A673 (cell line): ENCODE data around the gene RABGAP1L. TPM values are rescaled to one million over a fixed set of nuclear protein-coding genes. Genes with fewer than 3 reads are reported as not detected.

Source experiments
- BruUV-seq: library from RNA; stranded (reverse); fragments of 400-500 nt; replicated peaks from 2 replicates; lab custom pipeline; 2021; lab: Mats Ljungman, UMichigan
- CTCF ChIA-PET: fragments of 300-600 bp; sonication (Branson Sonifier 250); formaldehyde crosslinking; loops from one replicate; lab custom pipeline; 2022; ENCODE audit warnings: antibody characterized with exemption; lab: Charles Lee
- POLR2A ChIA-PET: fragments of 300-600 bp; sonication (Branson Sonifier 250); formaldehyde crosslinking; loops from one replicate; lab custom pipeline; 2022; ENCODE audit warnings: antibody characterized with exemption; ENCODE audit not compliant: low non-redundant PET; lab: Charles Lee
- DNase-seq: peaks from one replicate; pipeline ENCODE4 v3.0.0-alpha.2; 2015; ENCODE audit warnings: low spot score
- H3K27ac ChIP-seq: fragments of 200-600 bp; sonication (generic); 2 replicates; pipeline ENCODE4 v1.5.1; 2016; ENCODE audit warnings: mixed run types, low read depth, mild to moderate bottlenecking, mixed read lengths, antibody characterized with exemption, low read length; ENCODE audit not compliant: poor library complexity, severe bottlenecking
- H3K27me3 ChIP-seq: fragments of 200-600 bp; sonication (generic); replicated peaks from 2 replicates; pipeline ENCODE4 v1.6.1; 2017; ENCODE audit warnings: mixed run types, low read depth, mild to moderate bottlenecking, mixed read lengths, antibody characterized with exemption, low read length; ENCODE audit not compliant: insufficient read depth, poor library complexity
- H3K36me3 ChIP-seq: fragments of 200-600 bp; sonication (generic); 2 replicates; pipeline ENCODE4 v1.6.1; 2016; ENCODE audit warnings: mixed run types, mild to moderate bottlenecking, mixed read lengths, antibody characterized with exemption, low read length; ENCODE audit not compliant: insufficient read depth, poor library complexity, severe bottlenecking
- H3K4me1 ChIP-seq: fragments of 200-600 bp; sonication (generic); 2 replicates; pipeline ENCODE4 v1.6.1; 2017; ENCODE audit warnings: mixed run types, mild to moderate bottlenecking, mixed read lengths, antibody characterized with exemption, low read length; ENCODE audit not compliant: insufficient read depth, poor library complexity, severe bottlenecking
- H3K4me3 ChIP-seq: fragments of 200-600 bp; sonication (generic); 2 replicates; pipeline ENCODE4 v1.5.1; 2016; ENCODE audit warnings: low read depth, mixed run types, mild to moderate bottlenecking, mixed read lengths, low read length; ENCODE audit not compliant: poor library complexity, severe bottlenecking
- H3K9me3 ChIP-seq: fragments of 200-600 bp; sonication (generic); 2 replicates; pipeline ENCODE4 v1.6.1; 2016; ENCODE audit warnings: mixed run types, low read depth, mild to moderate bottlenecking, mixed read lengths, antibody characterized with exemption, low read length; ENCODE audit not compliant: poor library complexity, severe bottlenecking
- EZH2 ChIP-seq: fragments of 200-600 bp; sonication (generic); IDR thresholded peaks from 2 replicates; pipeline ENCODE4 v1.6.1; 2017; ENCODE audit warnings: borderline replicate concordance, low read depth, mild to moderate bottlenecking, mixed read lengths, antibody characterized with exemption, low read length; ENCODE audit not compliant: poor library complexity, severe bottlenecking
- intact Hi-C: fragments of 100-400 bp; cut with micrococcal nuclease; formaldehyde crosslinking; loops from one replicate; pipeline ENCODE4 v1.10.0; 2022; ENCODE audit not compliant: unreplicated experiment
- total RNA-seq: library from RNA; stranded (reverse); gene quantifications from 2 replicates; pipeline ENCODE4 v1.2.3, GENCODE V29; 2021
- TF ChIP-seq, protein P1 (sequence below): fragments of 300-800, 200-600 bp; sonication (generic); conservative IDR thresholded peaks from 2 replicates; pipeline ENCODE4 v1.5.1; 2017; ENCODE audit warnings: low read depth, mild to moderate bottlenecking, antibody characterized with exemption, low read length, moderate library complexity, mixed read lengths

RABGAP1L gene
- total RNA-seq, 1 experiment from 2014 or later, result 19.3 TPM

- DNase-seq, result no peak
- H3K4me3 ChIP-seq, result no peak overlapping the region
- intact Hi-C loops, result no loop called here
- POLR2A ChIA-PET, result no interaction called here
- CTCF ChIA-PET, result no interaction called here
- TF ChIP-seq, protein P1, sequence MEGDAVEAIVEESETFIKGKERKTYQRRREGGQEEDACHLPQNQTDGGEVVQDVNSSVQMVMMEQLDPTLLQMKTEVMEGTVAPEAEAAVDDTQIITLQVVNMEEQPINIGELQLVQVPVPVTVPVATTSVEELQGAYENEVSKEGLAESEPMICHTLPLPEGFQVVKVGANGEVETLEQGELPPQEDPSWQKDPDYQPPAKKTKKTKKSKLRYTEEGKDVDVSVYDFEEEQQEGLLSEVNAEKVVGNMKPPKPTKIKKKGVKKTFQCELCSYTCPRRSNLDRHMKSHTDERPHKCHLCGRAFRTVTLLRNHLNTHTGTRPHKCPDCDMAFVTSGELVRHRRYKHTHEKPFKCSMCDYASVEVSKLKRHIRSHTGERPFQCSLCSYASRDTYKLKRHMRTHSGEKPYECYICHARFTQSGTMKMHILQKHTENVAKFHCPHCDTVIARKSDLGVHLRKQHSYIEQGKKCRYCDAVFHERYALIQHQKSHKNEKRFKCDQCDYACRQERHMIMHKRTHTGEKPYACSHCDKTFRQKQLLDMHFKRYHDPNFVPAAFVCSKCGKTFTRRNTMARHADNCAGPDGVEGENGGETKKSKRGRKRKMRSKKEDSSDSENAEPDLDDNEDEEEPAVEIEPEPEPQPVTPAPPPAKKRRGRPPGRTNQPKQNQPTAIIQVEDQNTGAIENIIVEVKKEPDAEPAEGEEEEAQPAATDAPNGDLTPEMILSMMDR, result no peak
- no peak for TF ChIP-seq EZH2
- H3K9me3 ChIP-seq, result no peaks in the 10 kb centered on the region
- H3K4me1 ChIP-seq, result no peaks in the 10 kb centered on the region
- no TSS peak for BruUV-seq
- no peak overlapping the region for H3K27ac ChIP-seq
- no peaks in the 10 kb centered on the region for H3K27me3 ChIP-seq
- H3K36me3 ChIP-seq, result no peaks in the 10 kb centered on the region
Observed at GRCh38 chr1:174414203-174414602, 254.9 kb downstream of the RABGAP1L start.

DNA sequence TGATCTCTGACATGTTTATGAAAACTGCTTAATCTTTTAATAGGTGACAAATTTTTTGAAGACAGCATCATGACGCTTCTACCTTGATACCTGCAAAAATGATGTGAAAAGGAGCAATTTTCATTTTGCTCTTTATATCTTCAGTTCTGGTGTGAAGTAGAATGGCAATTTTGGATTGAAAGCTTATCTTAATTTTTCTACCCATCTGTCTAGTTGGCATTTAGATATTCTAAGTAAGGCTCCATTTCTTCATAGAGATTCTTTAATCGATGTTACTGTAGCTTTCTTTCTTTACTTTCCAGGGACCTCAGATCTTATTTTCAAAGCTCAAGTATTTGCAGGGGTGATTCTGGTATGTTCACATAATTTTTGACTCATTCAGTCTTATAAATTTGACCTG, 256.2 kb downstream of the RABGAP1L start:
- BruUV-seq, result no TSS peak
- TF ChIP-seq, protein P1, result no peak
- no peak for TF ChIP-seq EZH2
- ChIA-PET CTCF (no interaction called here), POLR2A (no interaction called here)
- Histone ChIP-seq H3K36me3 (no peaks in the 10 kb centered on the region), H3K9me3 (no peaks in the 10 kb centered on the region), H3K27me3 (no peaks in the 10 kb centered on the region), H3K27ac (no peak overlapping the region), H3K4me3 (no peak overlapping the region), H3K4me1 (no peaks in the 10 kb centered on the region)
- intact Hi-C loops, result no loop called here
- DNase-seq, result no peak

DNA sequence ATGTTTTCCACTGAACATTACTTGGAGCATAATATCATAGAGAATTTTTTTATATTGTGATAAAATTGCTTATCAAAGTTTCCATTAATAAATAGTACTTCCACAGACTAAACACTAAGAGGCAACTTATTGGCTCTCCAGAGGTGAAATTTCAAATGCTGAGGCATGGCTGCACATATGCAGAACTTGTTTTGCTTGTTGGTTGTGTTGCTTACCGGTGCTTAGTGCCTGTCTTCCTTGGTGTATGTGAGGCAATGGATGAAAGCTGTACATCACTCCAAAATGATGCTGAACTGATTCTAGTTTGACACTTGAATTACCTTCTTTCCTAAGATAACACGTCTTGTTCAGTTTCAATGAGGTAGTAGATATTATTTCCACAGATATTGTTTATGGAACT, 258.6 kb downstream of the RABGAP1L start:
- Histone ChIP-seq H3K27me3 (no peaks in the 10 kb centered on the region), H3K9me3 (no peaks in the 10 kb centered on the region), H3K36me3 (no peaks in the 10 kb centered on the region), H3K27ac (no peak overlapping the region), H3K4me3 (no peak overlapping the region), H3K4me1 (no peaks in the 10 kb centered on the region)
- intact Hi-C loops, result no loop called here
- TF ChIP-seq, protein P1, result no peak
- TF ChIP-seq EZH2, result no peak
- ChIA-PET POLR2A (no interaction called here), CTCF (no interaction called here)
- no peak for DNase-seq
- BruUV-seq, result no TSS peak
